GM12875 (cell line): ENCODE data around the gene CNTNAP2.

Experiments used
- H3K4me3 ChIP-seq: one replicate; pipeline ENCODE4 v1.5.1; 2011; ENCODE audit warnings: low read depth, low read length, control low read depth
- TF ChIP-seq, protein P1 (sequence below): IDR thresholded peaks from 2 replicates; pipeline ENCODE4 v1.5.1; 2011; ENCODE audit warnings: low read depth, mild to moderate bottlenecking, control low read depth, inconsistent platforms, low read length, moderate library complexity, borderline replicate concordance; ENCODE audit not compliant: insufficient read depth

Gene CNTNAP2

DNA sequence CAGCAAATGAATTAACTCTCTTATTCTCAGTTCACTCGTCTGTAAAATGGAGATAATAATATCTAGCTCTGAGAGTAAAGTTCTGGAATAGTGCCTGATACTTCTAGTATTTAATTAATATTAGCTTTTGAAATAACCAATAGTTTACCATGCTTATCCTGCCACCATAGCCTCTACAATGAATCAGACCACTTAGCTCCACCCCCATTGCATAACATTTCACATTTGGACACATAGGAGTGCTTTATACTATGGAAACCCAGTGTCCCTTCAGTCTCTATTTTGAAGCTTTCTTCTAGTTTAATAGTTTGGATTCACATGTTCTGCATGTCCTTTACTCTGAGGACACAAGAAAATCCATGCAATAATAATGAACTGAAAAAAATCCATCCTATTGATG, 2046.6 kb downstream of the CNTNAP2 start:
- H3K4me3 ChIP-seq: no peak overlapping the region
- TF ChIP-seq, protein P1, sequence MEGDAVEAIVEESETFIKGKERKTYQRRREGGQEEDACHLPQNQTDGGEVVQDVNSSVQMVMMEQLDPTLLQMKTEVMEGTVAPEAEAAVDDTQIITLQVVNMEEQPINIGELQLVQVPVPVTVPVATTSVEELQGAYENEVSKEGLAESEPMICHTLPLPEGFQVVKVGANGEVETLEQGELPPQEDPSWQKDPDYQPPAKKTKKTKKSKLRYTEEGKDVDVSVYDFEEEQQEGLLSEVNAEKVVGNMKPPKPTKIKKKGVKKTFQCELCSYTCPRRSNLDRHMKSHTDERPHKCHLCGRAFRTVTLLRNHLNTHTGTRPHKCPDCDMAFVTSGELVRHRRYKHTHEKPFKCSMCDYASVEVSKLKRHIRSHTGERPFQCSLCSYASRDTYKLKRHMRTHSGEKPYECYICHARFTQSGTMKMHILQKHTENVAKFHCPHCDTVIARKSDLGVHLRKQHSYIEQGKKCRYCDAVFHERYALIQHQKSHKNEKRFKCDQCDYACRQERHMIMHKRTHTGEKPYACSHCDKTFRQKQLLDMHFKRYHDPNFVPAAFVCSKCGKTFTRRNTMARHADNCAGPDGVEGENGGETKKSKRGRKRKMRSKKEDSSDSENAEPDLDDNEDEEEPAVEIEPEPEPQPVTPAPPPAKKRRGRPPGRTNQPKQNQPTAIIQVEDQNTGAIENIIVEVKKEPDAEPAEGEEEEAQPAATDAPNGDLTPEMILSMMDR: no peak

DNA sequence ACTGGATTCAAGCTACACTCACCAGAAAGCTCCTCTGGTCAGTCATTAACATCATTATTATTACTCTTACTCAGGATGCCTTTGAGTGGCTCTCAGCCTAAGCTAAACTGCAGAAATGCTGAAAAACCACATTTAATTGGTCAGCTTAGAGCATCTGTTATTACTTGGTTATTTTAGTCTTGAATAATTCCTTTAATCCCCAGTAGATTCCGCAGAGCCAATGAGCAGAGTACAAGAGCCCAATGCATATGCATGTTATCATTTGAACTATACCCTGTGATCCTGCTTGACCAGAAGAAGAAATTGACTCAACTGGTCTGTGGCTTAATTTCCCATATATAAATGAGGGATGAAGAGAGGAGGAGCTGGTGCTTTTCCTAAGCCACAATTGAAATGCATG, 2056.3 kb downstream of the CNTNAP2 start:
- TF ChIP-seq, protein P1: no peak
- H3K4me3 ChIP-seq: no peak overlapping the region

DNA sequence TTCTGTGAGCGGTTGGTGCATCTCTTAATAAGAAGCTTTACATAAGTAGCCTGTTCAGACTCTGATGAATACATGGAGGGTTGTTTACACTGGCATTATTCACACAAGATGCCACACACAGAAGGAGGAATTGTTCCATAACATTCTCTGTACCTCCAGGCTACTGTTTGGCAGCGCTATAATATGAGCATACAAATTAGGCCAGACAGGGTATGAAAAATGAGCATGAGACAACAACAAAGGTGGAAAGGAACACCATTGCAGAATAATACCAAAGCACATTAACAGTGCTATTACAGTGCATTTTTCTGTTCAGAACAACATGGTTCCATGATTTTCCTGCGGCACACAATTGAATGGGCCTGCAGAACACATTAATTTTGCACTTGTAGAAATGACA, 2056.8 kb downstream of the CNTNAP2 start:
- TF ChIP-seq, protein P1: no peak

DNA sequence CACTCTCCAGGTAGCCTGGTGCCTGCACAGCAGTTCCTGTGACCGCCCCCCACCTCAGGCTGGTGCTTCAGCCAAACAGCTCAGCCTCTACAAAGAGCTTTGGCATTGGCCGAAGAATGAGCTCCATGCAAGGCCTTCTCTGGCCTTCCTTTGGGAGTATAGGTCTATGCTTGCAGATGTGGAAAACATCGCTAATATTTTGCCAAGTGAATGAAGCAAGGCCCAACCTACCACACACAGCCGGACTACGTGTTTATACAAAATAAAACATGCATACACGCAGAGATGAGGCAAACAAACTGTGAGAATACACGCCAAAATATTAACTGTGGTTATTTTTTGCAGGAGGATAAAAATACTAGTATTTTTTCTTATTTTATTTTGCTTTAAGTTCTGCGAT, 2057.8 kb downstream of the CNTNAP2 start:
- TF ChIP-seq, protein P1: no peak
- no peak overlapping the region for H3K4me3 ChIP-seq

More for the DNA sequence above, 2056.8 kb downstream of the CNTNAP2 start:
- no peak overlapping the region for H3K4me3 ChIP-seq

DNA sequence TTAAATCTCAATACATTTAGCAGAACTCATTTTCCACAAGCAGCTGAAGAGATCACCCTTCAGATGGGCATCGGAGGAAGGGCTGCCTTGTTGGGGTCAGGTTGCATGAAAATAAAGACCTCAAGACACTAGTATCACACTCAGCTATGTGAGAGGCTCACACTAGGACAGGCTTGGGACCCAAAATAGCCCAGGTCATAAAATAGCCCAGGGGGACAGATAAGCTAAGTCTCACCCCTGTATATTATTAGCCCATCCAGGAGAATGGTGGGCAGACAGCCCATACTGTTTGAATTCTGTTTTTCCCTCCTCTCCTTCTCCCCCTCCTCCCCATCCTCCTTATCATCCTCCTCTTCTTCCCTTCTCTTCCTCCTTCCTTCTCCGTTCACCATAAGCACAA, 2058.9 kb downstream of the CNTNAP2 start:
- no peak overlapping the region for H3K4me3 ChIP-seq
- TF ChIP-seq, protein P1: no peak

DNA sequence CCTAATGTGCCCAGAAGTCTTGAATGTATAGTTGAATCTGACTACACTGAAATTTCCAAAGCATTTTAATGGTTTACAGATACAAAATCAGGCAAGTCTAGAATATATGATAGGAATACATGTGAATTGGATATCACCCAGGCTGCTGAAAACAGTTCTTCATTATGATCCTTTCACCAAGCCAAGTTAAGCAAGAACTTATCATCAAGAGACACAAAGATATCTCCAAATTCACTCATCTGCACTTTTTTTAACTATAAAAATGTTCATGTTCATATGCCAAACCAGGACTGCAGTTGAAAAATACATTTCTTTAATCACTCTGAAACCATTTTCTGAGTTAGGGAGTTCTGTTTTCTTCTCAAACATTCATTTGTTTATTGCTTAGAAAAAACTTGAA, 2061.4 kb downstream of the CNTNAP2 start:
- TF ChIP-seq, protein P1: no peak
- H3K4me3 ChIP-seq: no peak overlapping the region

DNA sequence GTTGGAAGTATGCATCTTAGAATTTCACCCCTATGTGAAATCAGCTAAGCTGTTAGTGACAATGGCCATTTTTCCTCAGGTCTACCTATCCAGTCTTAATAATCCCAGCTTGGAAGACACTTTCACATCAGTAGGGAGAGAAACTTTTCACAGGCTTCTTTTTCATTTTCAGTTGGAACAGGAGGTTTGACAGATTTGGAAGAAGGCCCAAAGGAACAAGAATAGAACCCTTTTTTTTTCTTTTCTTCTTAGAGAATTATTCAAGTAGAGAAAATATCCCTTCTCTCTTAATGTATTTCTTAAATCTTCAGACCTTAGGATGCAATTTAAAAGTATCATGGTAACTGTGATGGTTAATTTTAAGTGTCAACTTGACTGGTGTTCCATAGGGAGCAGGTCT, 2063.5 kb downstream of the CNTNAP2 start:
- TF ChIP-seq, protein P1: no peak

More for the DNA sequence above, 2063.5 kb downstream of the CNTNAP2 start:
- H3K4me3 ChIP-seq: no peak overlapping the region
